IMR-90 (cell line): ENCODE measurements around the gene EHD4. TPM values are rescaled to one million over a fixed set of nuclear protein-coding genes. Genes with fewer than 3 reads are reported as not detected.

Source experiments
- ATAC-seq: fragments of 200-7000 bp; cut with Tn5 transposase; 2 replicates; pipeline ENCODE4 v1.9.1; 2020; ENCODE audit warnings: low read depth, mild to moderate bottlenecking, moderate library complexity
- BruUV-seq: library from RNA; stranded (reverse); fragments of 400-500 nt; replicated peaks from 2 replicates; lab custom pipeline; 2021; lab: Mats Ljungman, UMichigan
- CTCF ChIA-PET: fragments of 300-600 bp; formaldehyde crosslinking; extraction: SDS; loops from one replicate; lab custom pipeline; 2021; ENCODE audit warnings: antibody characterized with exemption; lab: Yijun Ruan, JAX
- POLR2A ChIA-PET: fragments of 300-600 bp; sonication (Branson Sonifier 250); formaldehyde crosslinking; loops from one replicate; lab custom pipeline; 2022; ENCODE audit warnings: antibody characterized with exemption; ENCODE audit not compliant: unreplicated experiment; lab: Charles Lee
- DNase-seq: peaks from one replicate; pipeline ENCODE4 v3.0.0; 2013
- H2AFZ ChIP-seq: replicated peaks from 2 replicates; pipeline ENCODE3; 2013; ENCODE audit warnings: low read length, mild to moderate bottlenecking; ENCODE audit not compliant: poor library complexity
- H2AK5ac ChIP-seq: 2 replicates; pipeline ENCODE4 v1.6.1; 2013; ENCODE audit warnings: low read depth, low read length, inconsistent platforms
- H2AK9ac ChIP-seq: replicated peaks from 2 replicates; pipeline ENCODE3; 2013; ENCODE audit warnings: mild to moderate bottlenecking, low read depth, low read length, moderate library complexity; ENCODE audit not compliant: poor library complexity
- H2BK120ac ChIP-seq: 2 replicates; pipeline ENCODE4 v1.6.1; 2013; ENCODE audit warnings: low read depth, low read length, inconsistent platforms
- H2BK15ac ChIP-seq: 3 replicates; pipeline ENCODE4 v1.6.1; 2013; ENCODE audit warnings: low read depth, low read length, inconsistent platforms
- H2BK20ac ChIP-seq: 2 replicates; pipeline ENCODE4 v1.6.1; 2013; ENCODE audit warnings: low read depth, mild to moderate bottlenecking, inconsistent platforms, low read length, moderate library complexity
- H2BK5ac ChIP-seq: 2 replicates; pipeline ENCODE4 v1.6.1; 2013; ENCODE audit warnings: mild to moderate bottlenecking, low read depth, low read length, inconsistent platforms; ENCODE audit not compliant: poor library complexity, severe bottlenecking
- H3K14ac ChIP-seq: replicated peaks from 2 replicates; pipeline ENCODE4 v1.6.1; 2013; ENCODE audit warnings: low read depth, low read length, inconsistent platforms
- H3K18ac ChIP-seq: 2 replicates; pipeline ENCODE4 v1.6.1; 2013; ENCODE audit warnings: low read depth, low read length, control low read depth
- H3K23ac ChIP-seq: 2 replicates; pipeline ENCODE4 v1.6.1; 2013; ENCODE audit warnings: low read depth, low read length, inconsistent platforms
- H3K27ac ChIP-seq: 2 replicates; pipeline ENCODE4 v1.5.1; 2013; ENCODE audit warnings: mild to moderate bottlenecking, control low read depth, low read length; ENCODE audit not compliant: insufficient read depth
- H3K27me3 ChIP-seq: 2 replicates; pipeline ENCODE4 v1.6.1; 2013; ENCODE audit warnings: low read length; ENCODE audit not compliant: control insufficient read depth, insufficient read depth
- H3K36me3 ChIP-seq: 2 replicates; pipeline ENCODE4 v1.6.1; 2013; ENCODE audit warnings: low read length, mixed read lengths; ENCODE audit not compliant: control insufficient read depth, insufficient read depth
- H3K4ac ChIP-seq: 2 replicates; pipeline ENCODE4 v1.6.1; 2013; ENCODE audit warnings: low read depth, low read length, inconsistent platforms
- H3K4me1 ChIP-seq: 2 replicates; pipeline ENCODE4 v1.6.1; 2013; ENCODE audit warnings: low read length, mixed read lengths; ENCODE audit not compliant: control insufficient read depth, insufficient read depth
- H3K4me2 ChIP-seq: 2 replicates; pipeline ENCODE4 v1.6.1; 2013; ENCODE audit warnings: low read depth, mild to moderate bottlenecking, control low read depth, low read length, moderate library complexity
- H3K4me3 ChIP-seq: 2 replicates; pipeline ENCODE4 v1.5.1; 2013; ENCODE audit warnings: low read depth, mild to moderate bottlenecking, control low read depth, low read length, moderate library complexity; ENCODE audit not compliant: insufficient read depth
- H3K56ac ChIP-seq: 2 replicates; pipeline ENCODE4 v1.6.1; 2013; ENCODE audit warnings: low read length, inconsistent platforms; ENCODE audit not compliant: insufficient read depth; ENCODE audit errors: extremely low read depth
- H3K79me1 ChIP-seq, 2 experiments: 2 replicates each; pipeline ENCODE4 v1.6.1; 2013; ENCODE audit warnings: low read length in 2 of 2, inconsistent platforms in 1 of 2, low read depth in 1 of 2
- H3K9ac ChIP-seq: 2 replicates; pipeline ENCODE4 v1.6.1; 2013; ENCODE audit warnings: low read depth, low read length, control low read depth
- H3K9me1 ChIP-seq: 2 replicates; pipeline ENCODE4 v1.6.1; 2013; ENCODE audit warnings: low read length, inconsistent platforms; ENCODE audit not compliant: insufficient read depth
- H3K9me3 ChIP-seq: 2 replicates; pipeline ENCODE4 v1.6.1; 2013; ENCODE audit warnings: low read length; ENCODE audit not compliant: control insufficient read depth, insufficient read depth
- H4K20me1 ChIP-seq: 2 replicates; pipeline ENCODE4 v1.6.1; 2013; ENCODE audit warnings: low read length, inconsistent platforms; ENCODE audit not compliant: insufficient read depth
- H4K5ac ChIP-seq: 2 replicates; pipeline ENCODE4 v1.6.1; 2013; ENCODE audit warnings: mild to moderate bottlenecking, low read depth, low read length, control low read depth
- H4K8ac ChIP-seq, 2 experiments: 2 replicates each; pipeline ENCODE4 v1.6.1; 2013; ENCODE audit warnings: low read depth in 2 of 2, low read length in 2 of 2, control low read depth in 1 of 2, inconsistent platforms in 1 of 2
- H4K91ac ChIP-seq: 2 replicates; pipeline ENCODE4 v1.6.1; 2013; ENCODE audit warnings: low read depth, low read length, inconsistent platforms; ENCODE audit not compliant: insufficient read depth
- CEBPB ChIP-seq: IDR thresholded peaks from 2 replicates; pipeline ENCODE4 v1.6.1; 2012; ENCODE audit warnings: low read depth, low read length, improper control_type of control experiment
- CHD1 ChIP-seq: IDR thresholded peaks from 2 replicates; pipeline ENCODE4 v1.6.1; 2012; ENCODE audit warnings: low read depth, low read length, improper control_type of control experiment
- CTCF ChIP-seq: conservative IDR thresholded peaks from 2 replicates; pipeline ENCODE4 v1.5.1; 2012; ENCODE audit warnings: mild to moderate bottlenecking, low read depth, low read length, improper control_type of control experiment
- FOS ChIP-seq: fragments of 150-350 bp; IDR thresholded peaks from 2 replicates; pipeline ENCODE4 v1.6.1; 2016; ENCODE audit warnings: low read depth, low read length
- MAFK ChIP-seq: IDR thresholded peaks from 2 replicates; pipeline ENCODE4 v1.6.1; 2012; ENCODE audit warnings: low read depth, low read length, improper control_type of control experiment
- NFE2L2 ChIP-seq: fragments of 150-350 bp; IDR thresholded peaks from 2 replicates; pipeline ENCODE4 v1.6.1; 2016; ENCODE audit warnings: low read depth, mild to moderate bottlenecking, low read length
- POLR2A ChIP-seq: IDR thresholded peaks from 2 replicates; pipeline ENCODE4 v1.6.1; 2012; ENCODE audit warnings: mild to moderate bottlenecking, low read depth, low read length
- RAD21 ChIP-seq: IDR thresholded peaks from 2 replicates; pipeline ENCODE4 v1.6.1; 2012; ENCODE audit warnings: low read length, improper control_type of control experiment
- RCOR1 ChIP-seq: IDR thresholded peaks from 2 replicates; pipeline ENCODE4 v1.6.1; 2012; ENCODE audit warnings: mild to moderate bottlenecking, low read length, improper control_type of control experiment; ENCODE audit not compliant: insufficient replicate concordance
- WGBS, 2 experiments: methylation state at CpG; one replicate each; pipeline versions ENCODE4 v1.1.5 to v1.1.7; 2013; ENCODE audit warnings: missing lambda C conversion rate in 2 of 2; ENCODE audit not compliant: insufficient read length in 1 of 2; ENCODE audit errors: extremely low coverage in 2 of 2; 5-methylcytosine and 5-hydroxymethylcytosine counted together
- dilution Hi-C: fragments of 300-500 bp; cut with HindIII; formaldehyde crosslinking; loops from one replicate; pipeline ENCODE4 v1.14.3; 2018; ENCODE audit warnings: low sequenced_read_pairs; ENCODE audit not compliant: unreplicated experiment
- in situ Hi-C: fragments of 300-500 bp; cut with MboI; formaldehyde crosslinking; loops from 3 replicates; pipeline ENCODE4 v1.14.3; 2019; ENCODE audit warnings: low sequenced_read_pairs, inconsistent platforms, mixed read lengths
- intact Hi-C: fragments of 100-400 bp; cut with micrococcal nuclease; formaldehyde crosslinking; loops from 2 replicates; pipeline ENCODE4 v1.10.0; 2022
- polyA plus RNA-seq, 3 experiments: library from polyadenylated mRNA; depleted of rRNA; stranded (reverse); fragments of >200 nt; gene quantifications; 2 replicates each; pipeline ENCODE4 v1.2.3, GENCODE V29; 2012; ENCODE audit warnings: low replicate concordance in 1 of 3
- total RNA-seq: library from RNA; depleted of rRNA; stranded (reverse); fragments of >200 nt; gene quantifications from 2 replicates; pipeline ENCODE4 v1.2.3, GENCODE V29; 2012
- TF ChIP-seq, protein P1 (sequence below): fragments of 150-350 bp; IDR thresholded peaks from 2 replicates; pipeline ENCODE4 v1.6.1; 2016; ENCODE audit warnings: low read depth, mild to moderate bottlenecking, low read length, moderate library complexity, borderline replicate concordance

Gene EHD4
- total and polyA plus RNA-seq, 2 of the 4 experiments (the other 2 are of a cell fraction) = 21.0 to 29.0 TPM

GRCh38 chr15:41999290-42000285 lies 27.2 kb upstream of the EHD4 start:
- no peak overlapping the region for H2BK15ac ChIP-seq
- intact Hi-C loops = no loop called here
- in situ Hi-C loops = no loop called here
- dilution Hi-C loops = no loop called here
- H3K4me3 ChIP-seq = no peak overlapping the region
- no peak overlapping the region for H3K14ac ChIP-seq
- H2BK20ac ChIP-seq = no peak overlapping the region
- H3K27ac ChIP-seq = no peak overlapping the region
- ATAC-seq = no peak
- no peak overlapping the region for H4K8ac ChIP-seq
- no peak overlapping the region for H2AK9ac ChIP-seq
- H3K4ac ChIP-seq = no peak overlapping the region
- TF ChIP-seq CHD1 (no peak), POLR2A (no peak), CEBPB (no peak), MAFK (no peak), FOS (no peak), RAD21 (no peak), RCOR1 (no peak), CTCF (no peak), NFE2L2 (no peak)
- TF ChIP-seq, protein P1, sequence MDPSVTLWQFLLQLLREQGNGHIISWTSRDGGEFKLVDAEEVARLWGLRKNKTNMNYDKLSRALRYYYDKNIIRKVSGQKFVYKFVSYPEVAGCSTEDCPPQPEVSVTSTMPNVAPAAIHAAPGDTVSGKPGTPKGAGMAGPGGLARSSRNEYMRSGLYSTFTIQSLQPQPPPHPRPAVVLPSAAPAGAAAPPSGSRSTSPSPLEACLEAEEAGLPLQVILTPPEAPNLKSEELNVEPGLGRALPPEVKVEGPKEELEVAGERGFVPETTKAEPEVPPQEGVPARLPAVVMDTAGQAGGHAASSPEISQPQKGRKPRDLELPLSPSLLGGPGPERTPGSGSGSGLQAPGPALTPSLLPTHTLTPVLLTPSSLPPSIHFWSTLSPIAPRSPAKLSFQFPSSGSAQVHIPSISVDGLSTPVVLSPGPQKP = no peak
- H2BK120ac ChIP-seq = no peak overlapping the region
- no peak overlapping the region for H3K4me2 ChIP-seq
- H3K18ac ChIP-seq = no peak overlapping the region
- H3K36me3 ChIP-seq = no peaks in the 10 kb centered on the region
- H3K9ac ChIP-seq = no peak overlapping the region
- ChIA-PET POLR2A (no interaction called here), CTCF (no interaction called here)
- no peaks in the 10 kb centered on the region for H3K9me1 ChIP-seq
- no peak for DNase-seq
- no peaks in the 10 kb centered on the region for H3K4me1 ChIP-seq
- no TSS peak for BruUV-seq
- H4K5ac ChIP-seq = no peak overlapping the region
- WGBS, 2 experiments = 85% methylated on average over 2 of the region's 15 CpGs; no CpG with 5 or more reads in 1 of the 2 experiments
- peak overlapping the region; percentile 32 for H2AFZ ChIP-seq
- H2AK5ac ChIP-seq = no peak overlapping the region
- no peak overlapping the region for H4K91ac ChIP-seq
- H4K20me1 ChIP-seq = no peaks in the 10 kb centered on the region
- no peak overlapping the region for H2BK5ac ChIP-seq
- H3K79me1 ChIP-seq = no peaks in the 10 kb centered on the region
- H3K56ac ChIP-seq = no peak overlapping the region
- no peaks in the 10 kb centered on the region for H3K9me3 ChIP-seq
- H3K23ac ChIP-seq = no peak overlapping the region
- peaks cover 68% of the 10 kb centered on the region for H3K27me3 ChIP-seq
